Measurements from ENCODE around the gene TM4SF18. TPM values are rescaled to one million over a fixed set of nuclear protein-coding genes. Genes with fewer than 3 reads are reported as not detected.

The TM4SF18 gene
- total RNA-seq, 1 experiment from 2014 or later: not detected

DNA sequence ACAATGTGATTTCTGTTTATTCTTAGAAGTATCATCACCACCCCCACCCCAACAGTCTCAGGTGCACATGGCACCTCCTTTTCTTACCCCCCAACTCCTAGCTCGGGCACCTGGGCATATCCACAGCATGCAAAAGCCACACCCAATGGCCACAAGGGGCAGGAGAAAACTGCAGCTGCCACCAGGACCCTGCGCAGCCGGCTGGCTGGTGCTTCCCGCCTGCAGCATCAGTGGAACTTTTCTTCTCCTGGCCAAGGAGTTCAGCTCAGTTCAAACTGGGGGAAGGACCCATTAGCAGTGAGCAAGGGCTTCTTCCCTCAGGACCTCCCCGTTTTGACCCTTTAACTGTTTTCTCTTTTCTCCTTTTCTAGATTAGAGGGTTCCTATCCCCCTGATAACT, 44.8 kb downstream of the TM4SF18 start:
- H3K27me3 Mint-ChIP-seq (ENCODE audit: insufficient read depth, unreplicated experiment): no peaks in the 10 kb centered on the region

DNA sequence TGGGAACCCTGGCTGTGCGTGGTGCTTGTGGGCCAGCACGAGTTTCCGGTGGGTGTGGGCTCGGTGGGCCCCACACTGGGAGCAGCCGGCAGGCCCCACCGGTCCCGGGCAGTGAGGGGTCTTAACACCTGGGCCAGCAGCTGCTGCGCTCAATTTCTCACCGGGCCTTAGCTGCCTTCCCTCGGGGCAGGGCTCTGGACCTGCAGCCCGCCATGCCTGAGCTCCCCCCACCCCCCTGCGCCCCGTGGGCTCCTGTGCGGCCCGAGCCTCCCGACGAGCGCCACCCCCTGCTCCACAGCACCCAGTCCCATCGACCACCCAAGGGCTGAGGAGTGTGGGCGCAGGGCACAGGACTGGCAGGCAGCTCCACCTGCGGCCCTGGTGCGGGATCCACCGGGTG, 49.4 kb downstream of the TM4SF18 start:
- Mint-ChIP-seq H3K27ac (ENCODE audit: low read depth, unreplicated experiment) (no peak overlapping the region), H3K4me1 (ENCODE audit: insufficient read depth, unreplicated experiment) (peaks cover 10% of the 10 kb centered on the region), H3K36me3 (ENCODE audit: insufficient read depth, unreplicated experiment) (no peaks in the 10 kb centered on the region), H3K27me3 (ENCODE audit: insufficient read depth, unreplicated experiment) (no peaks in the 10 kb centered on the region), H3K4me3 (ENCODE audit: unreplicated experiment) (no peak overlapping the region), H3K9me3 (ENCODE audit: unreplicated experiment) (no peaks in the 10 kb centered on the region)
- ChIA-PET POLR2A (no interaction called here), CTCF (interaction anchor here (0.7 kb wide), 1 partner anchor 60 kb away, joined by 4 read pairs; no protein-coding TSS in a partner anchor)
- TF ChIP-seq, protein P1, sequence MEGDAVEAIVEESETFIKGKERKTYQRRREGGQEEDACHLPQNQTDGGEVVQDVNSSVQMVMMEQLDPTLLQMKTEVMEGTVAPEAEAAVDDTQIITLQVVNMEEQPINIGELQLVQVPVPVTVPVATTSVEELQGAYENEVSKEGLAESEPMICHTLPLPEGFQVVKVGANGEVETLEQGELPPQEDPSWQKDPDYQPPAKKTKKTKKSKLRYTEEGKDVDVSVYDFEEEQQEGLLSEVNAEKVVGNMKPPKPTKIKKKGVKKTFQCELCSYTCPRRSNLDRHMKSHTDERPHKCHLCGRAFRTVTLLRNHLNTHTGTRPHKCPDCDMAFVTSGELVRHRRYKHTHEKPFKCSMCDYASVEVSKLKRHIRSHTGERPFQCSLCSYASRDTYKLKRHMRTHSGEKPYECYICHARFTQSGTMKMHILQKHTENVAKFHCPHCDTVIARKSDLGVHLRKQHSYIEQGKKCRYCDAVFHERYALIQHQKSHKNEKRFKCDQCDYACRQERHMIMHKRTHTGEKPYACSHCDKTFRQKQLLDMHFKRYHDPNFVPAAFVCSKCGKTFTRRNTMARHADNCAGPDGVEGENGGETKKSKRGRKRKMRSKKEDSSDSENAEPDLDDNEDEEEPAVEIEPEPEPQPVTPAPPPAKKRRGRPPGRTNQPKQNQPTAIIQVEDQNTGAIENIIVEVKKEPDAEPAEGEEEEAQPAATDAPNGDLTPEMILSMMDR (IDR thresholded peaks at IDR 0.05; ENCODE audit: unreplicated experiment): no peak
- no peak for DNase-seq (ENCODE audit: unreplicated experiment)
- intact Hi-C loops (cut with micrococcal nuclease): no loop called here
- BruUV-seq (replicated peaks): no TSS peak

More for the DNA sequence above, 44.8 kb downstream of the TM4SF18 start:
- CTCF ChIA-PET: interaction anchor here (0.7 to 2.0 kb wide), 3 partner anchors 15 to 291 kb away, joined by 3 to 5 read pairs (median 3); no protein-coding TSS in a partner anchor
- TF ChIP-seq, protein P1 (IDR thresholded peaks at IDR 0.05; ENCODE audit: unreplicated experiment): no peak
- Mint-ChIP-seq H3K9me3 (ENCODE audit: unreplicated experiment) (no peaks in the 10 kb centered on the region), H3K27ac (ENCODE audit: low read depth, unreplicated experiment) (no peak overlapping the region), H3K4me1 (ENCODE audit: insufficient read depth, unreplicated experiment) (peaks cover 6% of the 10 kb centered on the region), H3K4me3 (ENCODE audit: unreplicated experiment) (no peak overlapping the region), H3K36me3 (ENCODE audit: insufficient read depth, unreplicated experiment) (no peaks in the 10 kb centered on the region)
- POLR2A ChIA-PET: interaction anchor here (0.6 kb wide), 1 partner anchor 58 kb away, joined by 4 read pairs; no protein-coding TSS in a partner anchor
- intact Hi-C loops (cut with micrococcal nuclease): no loop called here
- no peak for DNase-seq (ENCODE audit: unreplicated experiment)
- no TSS peak for BruUV-seq (replicated peaks)

DNA sequence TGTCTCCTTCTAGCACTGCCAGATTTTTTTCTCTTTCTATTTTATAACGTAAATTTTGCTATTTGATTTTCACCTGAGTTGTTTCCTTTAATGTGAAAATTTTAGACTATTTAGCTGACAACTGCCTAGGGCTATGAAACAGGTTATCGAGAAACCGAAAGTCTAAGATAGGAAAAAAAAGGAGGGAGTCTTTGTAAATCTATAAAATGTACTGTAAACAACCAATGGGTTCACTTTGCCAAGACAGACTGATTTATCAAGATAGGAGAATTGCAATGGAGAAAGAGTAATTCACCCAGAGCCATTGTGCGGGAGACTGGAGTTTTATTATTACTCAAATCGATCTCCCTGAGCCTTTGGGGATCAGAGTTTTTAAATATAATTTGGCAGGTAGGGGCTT, 50.0 kb downstream of the TM4SF18 start:
- Mint-ChIP-seq H3K9me3 (ENCODE audit: unreplicated experiment) (no peaks in the 10 kb centered on the region), H3K4me3 (ENCODE audit: unreplicated experiment) (no peak overlapping the region), H3K4me1 (ENCODE audit: insufficient read depth, unreplicated experiment) (peaks cover 10% of the 10 kb centered on the region), H3K27me3 (ENCODE audit: insufficient read depth, unreplicated experiment) (no peaks in the 10 kb centered on the region), H3K36me3 (ENCODE audit: insufficient read depth, unreplicated experiment) (no peaks in the 10 kb centered on the region), H3K27ac (ENCODE audit: low read depth, unreplicated experiment) (no peak overlapping the region)
- POLR2A ChIA-PET: no interaction called here
- DNase-seq (ENCODE audit: unreplicated experiment): no peak
- BruUV-seq (replicated peaks): no TSS peak
- CTCF ChIA-PET: interaction anchor here (0.7 to 0.8 kb wide), 3 partner anchors 14 to 60 kb away, joined by 3 to 5 read pairs (median 4); no protein-coding TSS in a partner anchor
- intact Hi-C loops (cut with micrococcal nuclease): no loop called here
- TF ChIP-seq, protein P1 (IDR thresholded peaks at IDR 0.05; ENCODE audit: unreplicated experiment): no peak

DNA sequence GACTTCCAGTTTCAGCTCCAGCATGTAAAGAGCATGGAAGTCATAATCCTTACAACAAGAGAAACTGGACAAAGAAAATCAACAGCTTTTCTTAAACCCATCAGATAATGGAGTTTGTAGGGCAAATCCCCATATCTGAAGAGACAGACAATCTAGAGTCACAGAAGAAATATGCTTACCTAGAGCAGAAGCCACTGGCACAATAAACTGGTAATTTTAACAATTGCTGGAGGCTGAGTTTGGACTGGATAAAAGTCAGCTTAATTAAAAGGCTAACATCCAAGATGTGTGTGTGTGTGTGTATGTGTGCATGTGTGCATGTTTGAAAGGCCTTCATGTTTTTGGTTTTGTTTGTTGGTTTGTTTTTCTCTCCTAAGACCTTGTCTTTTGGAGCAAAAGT, 50.6 kb downstream of the TM4SF18 start:
- no peaks in the 10 kb centered on the region for H3K36me3 Mint-ChIP-seq (ENCODE audit: insufficient read depth, unreplicated experiment)
- no TSS peak for BruUV-seq (replicated peaks)
- intact Hi-C loops (cut with micrococcal nuclease): no loop called here
- ChIA-PET CTCF (interaction anchor here (0.8 to 6.3 kb wide), 3 partner anchors 58 to 327 kb away, joined by 3 to 50 read pairs (median 7); no protein-coding TSS in a partner anchor), POLR2A (no interaction called here)
- H3K9me3 Mint-ChIP-seq (ENCODE audit: unreplicated experiment): no peaks in the 10 kb centered on the region
- no peaks in the 10 kb centered on the region for H3K27me3 Mint-ChIP-seq (ENCODE audit: insufficient read depth, unreplicated experiment)
- H3K4me3 Mint-ChIP-seq (ENCODE audit: unreplicated experiment): no peak overlapping the region
- TF ChIP-seq, protein P1 (IDR thresholded peaks at IDR 0.05; ENCODE audit: unreplicated experiment): no peak
- no peak for DNase-seq (ENCODE audit: unreplicated experiment)
- H3K4me1 Mint-ChIP-seq (ENCODE audit: insufficient read depth, unreplicated experiment): peaks cover 11% of the 10 kb centered on the region
- H3K27ac Mint-ChIP-seq (ENCODE audit: low read depth, unreplicated experiment): no peak overlapping the region

Measured in MCF 10A (cell line).